ENCODE measurements around the gene F2RL1. TPM values are rescaled to one million over a fixed set of nuclear protein-coding genes. Genes with fewer than 3 reads are reported as not detected.
"Not testable (repeated sequence)": the region's sequence is repeated elsewhere in the genome, so short reads cannot be mapped to it uniquely, and the experiment has no call there.

F2RL1 gene
- total and polyA plus RNA-seq, 7 experiments from 2014 or later = 0.48 to 6.2 (median 3.2) TPM

GRCh38 chr5:76781775-76782174 is 37.1 kb upstream of the F2RL1 start:
- H3K9me3 ChIP-seq (ENCODE audit: control insufficient read depth in 2 of 3, low read length in 3 of 3) = no peaks in the 10 kb centered on the region
- H3K27me3 Mint-ChIP-seq = peaks cover 0 to 6% (median 0%) of the 10 kb centered on the region in 5 donors
- CTCF ChIA-PET = interaction anchor here (0.7 kb wide), 1 partner anchor 77 kb away, joined by 3 read pairs; no protein-coding TSS in a partner anchor
- peaks cover 0 to 3% (median 0%) of the 10 kb centered on the region in 7 donors for H3K4me1 Mint-ChIP-seq
- H3K4me1 ChIP-seq (ENCODE audit: control insufficient read depth in 2 of 2, insufficient read depth in 2 of 2, low read length in 2 of 2) = no peaks in the 10 kb centered on the region
- H3K9me3 Mint-ChIP-seq = no peaks in the 10 kb centered on the region
- H3K27ac ChIP-seq (ENCODE audit: low read depth, low read length) = no peak overlapping the region
- H3K36me3 ChIP-seq (ENCODE audit: control insufficient read depth in 2 of 3, insufficient read depth in 3 of 3, low read length in 3 of 3) = no peaks in the 10 kb centered on the region
- H3K36me3 Mint-ChIP-seq = no peaks in the 10 kb centered on the region
- intact Hi-C loops (cut with micrococcal nuclease) = no loop called here
- H3K27ac Mint-ChIP-seq = peak overlapping the region in 1 of 9 donors; percentile 38
- ATAC-seq (no peak), DNase-seq (no peak)
- no peak overlapping the region for H3K4me3 ChIP-seq (ENCODE audit: low read length)
- POLR2A ChIA-PET = no interaction called here
- no peak overlapping the region for H3K4me3 Mint-ChIP-seq
- no peaks in the 10 kb centered on the region for H3K27me3 ChIP-seq (ENCODE audit: control insufficient read depth in 2 of 2, insufficient read depth in 2 of 2, low read length in 2 of 2)

- ChIA-PET CTCF (no interaction called here), POLR2A (no interaction called here)
- Histone ChIP-seq H3K9me3 (ENCODE audit: control insufficient read depth in 2 of 3, low read length in 3 of 3) (no peaks in the 10 kb centered on the region), H3K27ac (ENCODE audit: low read depth, low read length) (no peak overlapping the region), H3K27me3 (ENCODE audit: control insufficient read depth in 2 of 2, insufficient read depth in 2 of 2, low read length in 2 of 2) (no peaks in the 10 kb centered on the region), H3K4me3 (ENCODE audit: low read length) (no peak overlapping the region), H3K4me1 (ENCODE audit: control insufficient read depth in 2 of 2, insufficient read depth in 2 of 2, low read length in 2 of 2) (no peaks in the 10 kb centered on the region), H3K36me3 (ENCODE audit: control insufficient read depth in 2 of 3, insufficient read depth in 3 of 3, low read length in 3 of 3) (no peaks in the 10 kb centered on the region)
- Mint-ChIP-seq H3K36me3 (no peaks in the 10 kb centered on the region), H3K27ac (no peak overlapping the region), H3K9me3 (no peaks in the 10 kb centered on the region), H3K4me1 (peaks cover 0 to 3% (median 0%) of the 10 kb centered on the region in 7 donors), H3K27me3 (peaks cover 0 to 6% (median 0%) of the 10 kb centered on the region in 5 donors), H3K4me3 (no peak overlapping the region)
- intact Hi-C loops (cut with micrococcal nuclease) = no loop called here
- no peak for ATAC-seq
- DNase-seq = no peak
These were observed 36.4 kb upstream of the F2RL1 start for GRCh38 chr5:76782444-76782843.

- no peaks in the 10 kb centered on the region for H3K9me3 ChIP-seq (ENCODE audit: control insufficient read depth in 2 of 3, low read length in 3 of 3)
- POLR2A ChIA-PET = no interaction called here
- DNase-seq (no peak), ATAC-seq (no peak)
- no peaks in the 10 kb centered on the region for H3K36me3 ChIP-seq (ENCODE audit: control insufficient read depth in 2 of 3, insufficient read depth in 3 of 3, low read length in 3 of 3)
- no peaks in the 10 kb centered on the region for H3K4me1 ChIP-seq (ENCODE audit: control insufficient read depth in 2 of 2, insufficient read depth in 2 of 2, low read length in 2 of 2)
- Mint-ChIP-seq H3K36me3 (peaks cover 0 to 7% (median 0%) of the 10 kb centered on the region in 5 donors), H3K4me3 (no peak overlapping the region), H3K4me1 (peaks cover 8 to 27% (median 15%) of the 10 kb centered on the region in 7 donors), H3K9me3 (peaks cover 0 to 6% (median 0%) of the 10 kb centered on the region in 11 donors), H3K27me3 (peaks cover 0 to 5% (median 0%) of the 10 kb centered on the region in 5 donors), H3K27ac (peak overlapping the region in 1 of 9 donors; percentile 6)
- no peak overlapping the region for H3K27ac ChIP-seq (ENCODE audit: low read depth, low read length)
- intact Hi-C loops (cut with micrococcal nuclease) = no loop called here
- no peaks in the 10 kb centered on the region for H3K27me3 ChIP-seq (ENCODE audit: control insufficient read depth in 2 of 2, insufficient read depth in 2 of 2, low read length in 2 of 2)
- CTCF ChIA-PET = no interaction called here
- no peak overlapping the region for H3K4me3 ChIP-seq (ENCODE audit: low read length)
These were observed 31.6 kb upstream of the F2RL1 start for GRCh38 chr5:76787237-76787636.

GRCh38 chr5:76788362-76788761 is 30.5 kb upstream of the F2RL1 start:
- ChIA-PET CTCF (no interaction called here), POLR2A (no interaction called here)
- ATAC-seq (no peak), DNase-seq (no peak)
- Histone ChIP-seq H3K4me3 (ENCODE audit: low read length) (no peak overlapping the region), H3K4me1 (ENCODE audit: control insufficient read depth in 2 of 2, insufficient read depth in 2 of 2, low read length in 2 of 2) (no peaks in the 10 kb centered on the region), H3K27ac (ENCODE audit: low read depth, low read length) (no peak overlapping the region), H3K9me3 (ENCODE audit: control insufficient read depth in 2 of 3, low read length in 3 of 3) (no peaks in the 10 kb centered on the region), H3K36me3 (ENCODE audit: control insufficient read depth in 2 of 3, insufficient read depth in 3 of 3, low read length in 3 of 3) (no peaks in the 10 kb centered on the region), H3K27me3 (ENCODE audit: control insufficient read depth in 2 of 2, insufficient read depth in 2 of 2, low read length in 2 of 2) (no peaks in the 10 kb centered on the region)
- peaks cover 0 to 7% (median 0%) of the 10 kb centered on the region in 5 donors for H3K36me3 Mint-ChIP-seq
- H3K4me1 Mint-ChIP-seq = peaks cover 8 to 27% (median 18%) of the 10 kb centered on the region in 7 donors
- H3K27me3 Mint-ChIP-seq = peaks cover 0 to 5% (median 0%) of the 10 kb centered on the region in 5 donors
- intact Hi-C loops (cut with micrococcal nuclease) = no loop called here
- peaks cover 0 to 6% (median 0%) of the 10 kb centered on the region in 11 donors for H3K9me3 Mint-ChIP-seq
- H3K27ac Mint-ChIP-seq = no peak overlapping the region
- H3K4me3 Mint-ChIP-seq = no peak overlapping the region

GRCh38 chr5:76789275-76789674 is 29.6 kb upstream of the F2RL1 start:
- H3K27ac Mint-ChIP-seq; H3K36me3 Mint-ChIP-seq; H3K9me3 ChIP-seq (ENCODE audit: control insufficient read depth in 2 of 3, low read length in 3 of 3); H3K27me3 Mint-ChIP-seq; H3K36me3 ChIP-seq (ENCODE audit: control insufficient read depth in 2 of 3, insufficient read depth in 3 of 3, low read length in 3 of 3); POLR2A ChIA-PET; H3K4me1 ChIP-seq (ENCODE audit: control insufficient read depth in 2 of 2, insufficient read depth in 2 of 2, low read length in 2 of 2); H3K4me3 ChIP-seq (ENCODE audit: low read length); ATAC-seq; CTCF ChIA-PET; H3K27ac ChIP-seq (ENCODE audit: low read depth, low read length); H3K9me3 Mint-ChIP-seq; DNase-seq; H3K27me3 ChIP-seq (ENCODE audit: control insufficient read depth in 2 of 2, insufficient read depth in 2 of 2, low read length in 2 of 2); H3K4me3 Mint-ChIP-seq; intact Hi-C loops (cut with micrococcal nuclease): not testable (repeated sequence)
- H3K4me1 Mint-ChIP-seq = peaks cover 8 to 27% (median 20%) of the 10 kb centered on the region in 7 donors

- Mint-ChIP-seq H3K4me3 (no peak overlapping the region), H3K9me3 (peaks cover 0 to 6% (median 0%) of the 10 kb centered on the region in 11 donors)
- POLR2A ChIA-PET = no interaction called here
These were observed 28.7 kb upstream of the F2RL1 start for GRCh38 chr5:76789991-76790581.

More at GRCh38 chr5:76789991-76790581, 28.7 kb upstream of the F2RL1 start:
- ATAC-seq (no peak), DNase-seq (no peak)
- Mint-ChIP-seq H3K36me3 (peaks cover 0 to 7% (median 0%) of the 10 kb centered on the region in 5 donors), H3K27me3 (peaks cover 0 to 4% (median 0%) of the 10 kb centered on the region in 5 donors), H3K4me1 (peaks cover 8 to 27% (median 20%) of the 10 kb centered on the region in 7 donors), H3K27ac (peak overlapping the region in 5 of 9 donors; percentile 63 to 88 (median 72))
- Histone ChIP-seq H3K27ac (ENCODE audit: low read depth, low read length) (no peak overlapping the region), H3K4me1 (ENCODE audit: control insufficient read depth in 2 of 2, insufficient read depth in 2 of 2, low read length in 2 of 2) (no peaks in the 10 kb centered on the region), H3K27me3 (ENCODE audit: control insufficient read depth in 2 of 2, insufficient read depth in 2 of 2, low read length in 2 of 2) (no peaks in the 10 kb centered on the region), H3K4me3 (ENCODE audit: low read length) (no peak overlapping the region), H3K36me3 (ENCODE audit: control insufficient read depth in 2 of 3, insufficient read depth in 3 of 3, low read length in 3 of 3) (no peaks in the 10 kb centered on the region), H3K9me3 (ENCODE audit: control insufficient read depth in 2 of 3, low read length in 3 of 3) (no peaks in the 10 kb centered on the region)
- CTCF ChIA-PET = no interaction called here
- intact Hi-C loops (cut with micrococcal nuclease) = loop anchor here in 1 of 2 donors (2.0 kb wide), 1 partner anchor 29 kb away; the partner anchor contains the start of gene F2RL1

Measured in naive thymus-derived CD4-positive, alpha-beta T cell (primary cell).